ENCODE results near the gene RSPH3. TPM values are rescaled to one million over a fixed set of nuclear protein-coding genes. Genes with fewer than 3 reads are reported as not detected.

RSPH3 gene
- polyA plus RNA-seq, 1 donor (not counting 4 experiments of a cell fraction or from before 2014, with no cell fraction given): 4.4 TPM

GRCh38 chr6:159037756-159038290 lies 37.8 kb upstream of the RSPH3 start:
- Histone ChIP-seq H3K9me1 (ENCODE audit: control insufficient read depth, extremely low read depth, insufficient read depth, low read length) (no peaks in the 10 kb centered on the region), H3K4me3 (ENCODE audit: control insufficient read depth in 2 of 3, extremely low read depth in 1 of 3, insufficient read depth in 2 of 3, low read depth in 1 of 3, low read length in 3 of 3) (no peak overlapping the region), H3K27ac (ENCODE audit: control insufficient read depth, insufficient read depth, low read length) (peak overlapping the region; percentile 94), H3K9me3 (ENCODE audit: control insufficient read depth, low read depth, low read length) (no peaks in the 10 kb centered on the region), H3K27me3 (ENCODE audit: control insufficient read depth, extremely low read depth, insufficient read depth, low read length) (no peaks in the 10 kb centered on the region), H3K4me1 (ENCODE audit: control insufficient read depth, extremely low read depth, insufficient read depth, low read length) (peaks cover 32% of the 10 kb centered on the region), H3K9ac (ENCODE audit: control insufficient read depth, extremely low read depth, insufficient read depth, low read length) (no peak overlapping the region), H4K20me1 (ENCODE audit: control insufficient read depth, extremely low read depth, insufficient read depth, low read length) (no peaks in the 10 kb centered on the region), H3K79me2 (ENCODE audit: control insufficient read depth, insufficient read depth, low read length) (no peaks in the 10 kb centered on the region), H2AFZ (ENCODE audit: control insufficient read depth, low read length) (peak overlapping the region; percentile 1), H3K36me3 (ENCODE audit: control insufficient read depth in 2 of 2, extremely low read depth in 1 of 2, insufficient read depth in 2 of 2, low read length in 2 of 2) (no peaks in the 10 kb centered on the region), H3K4me2 (ENCODE audit: control insufficient read depth, extremely low read depth, insufficient read depth, low read depth, low read length) (no peak overlapping the region)
- no peak for TF ChIP-seq CTCF (optimal IDR thresholded peaks at IDR 0.05 in 1 of 3, IDR thresholded peaks at IDR 0.05 in 1 of 3, conservative IDR thresholded peaks at IDR 0.05 in 1 of 3; ENCODE audit: extremely low read depth in 1 of 3, insufficient read depth in 2 of 3, low read length in 3 of 3)
- no peak for DNase-seq (ENCODE audit: low read depth, low spot score)
- peak; percentile 58 for FAIRE-seq
- dilution Hi-C loops (cut with MboI; ENCODE audit: extremely low pct_ligation_motif_present, low sequenced_read_pairs): no loop called here

- H2AFZ ChIP-seq (ENCODE audit: control insufficient read depth, low read length): no peak overlapping the region
- dilution Hi-C loops (cut with MboI; ENCODE audit: extremely low pct_ligation_motif_present, low sequenced_read_pairs): no loop called here
These were observed 36.7 kb upstream of the RSPH3 start for GRCh38 chr6:159036673-159037072.

More at GRCh38 chr6:159036673-159037072, 36.7 kb upstream of the RSPH3 start:
- Histone ChIP-seq H3K9ac (ENCODE audit: control insufficient read depth, extremely low read depth, insufficient read depth, low read length) (no peak overlapping the region), H3K4me2 (ENCODE audit: control insufficient read depth, extremely low read depth, insufficient read depth, low read depth, low read length) (no peak overlapping the region), H3K27me3 (ENCODE audit: control insufficient read depth, extremely low read depth, insufficient read depth, low read length) (no peaks in the 10 kb centered on the region), H3K36me3 (ENCODE audit: control insufficient read depth in 2 of 2, extremely low read depth in 1 of 2, insufficient read depth in 2 of 2, low read length in 2 of 2) (no peaks in the 10 kb centered on the region), H3K9me1 (ENCODE audit: control insufficient read depth, extremely low read depth, insufficient read depth, low read length) (no peaks in the 10 kb centered on the region), H3K4me1 (ENCODE audit: control insufficient read depth, extremely low read depth, insufficient read depth, low read length) (peaks cover 32% of the 10 kb centered on the region), H4K20me1 (ENCODE audit: control insufficient read depth, extremely low read depth, insufficient read depth, low read length) (no peaks in the 10 kb centered on the region), H3K9me3 (ENCODE audit: control insufficient read depth, low read depth, low read length) (no peaks in the 10 kb centered on the region), H3K4me3 (ENCODE audit: control insufficient read depth in 2 of 3, extremely low read depth in 1 of 3, insufficient read depth in 2 of 3, low read depth in 1 of 3, low read length in 3 of 3) (no peak overlapping the region), H3K27ac (ENCODE audit: control insufficient read depth, insufficient read depth, low read length) (no peak overlapping the region), H3K79me2 (ENCODE audit: control insufficient read depth, insufficient read depth, low read length) (no peaks in the 10 kb centered on the region)
- DNase-seq (ENCODE audit: low read depth, low spot score) (no peak), FAIRE-seq (no peak)
- TF ChIP-seq EZH2 (IDR thresholded peaks at IDR 0.05; ENCODE audit: low read length) (no peak), CTCF (optimal IDR thresholded peaks at IDR 0.05 in 1 of 3, IDR thresholded peaks at IDR 0.05 in 1 of 3, conservative IDR thresholded peaks at IDR 0.05 in 1 of 3; ENCODE audit: extremely low read depth in 1 of 3, insufficient read depth in 2 of 3, low read length in 3 of 3) (no peak)

Data from keratinocyte (primary cell).